ENCODE results near the gene UPF3A.
"Not testable (repeated sequence)": the region's sequence is repeated elsewhere in the genome, so short reads cannot be mapped to it uniquely, and the experiment has no call there.

UPF3A gene

DNA sequence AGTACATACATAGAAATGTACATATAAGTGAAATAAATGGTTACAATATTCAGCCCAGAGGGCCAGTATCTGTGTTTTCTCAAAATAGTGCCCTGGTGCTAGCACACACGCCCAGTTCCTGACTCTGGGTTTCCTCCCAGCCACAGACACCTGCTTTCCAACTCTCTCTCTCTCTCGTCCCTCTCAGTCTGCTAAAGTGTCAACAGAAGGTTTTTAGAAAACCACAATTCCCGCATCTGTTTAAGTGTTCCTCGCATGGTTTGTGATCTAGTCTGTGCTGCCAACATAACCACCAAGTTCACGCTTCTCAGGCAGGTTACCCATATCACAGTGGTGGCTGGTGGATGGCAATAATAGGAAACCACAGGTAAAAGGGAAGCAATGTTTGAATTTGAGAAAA lies 17.8 kb upstream of the UPF3A start:
- in situ Hi-C loops (cut with MboI; ENCODE audit: low sequenced_read_pairs) = no loop called here

DNA sequence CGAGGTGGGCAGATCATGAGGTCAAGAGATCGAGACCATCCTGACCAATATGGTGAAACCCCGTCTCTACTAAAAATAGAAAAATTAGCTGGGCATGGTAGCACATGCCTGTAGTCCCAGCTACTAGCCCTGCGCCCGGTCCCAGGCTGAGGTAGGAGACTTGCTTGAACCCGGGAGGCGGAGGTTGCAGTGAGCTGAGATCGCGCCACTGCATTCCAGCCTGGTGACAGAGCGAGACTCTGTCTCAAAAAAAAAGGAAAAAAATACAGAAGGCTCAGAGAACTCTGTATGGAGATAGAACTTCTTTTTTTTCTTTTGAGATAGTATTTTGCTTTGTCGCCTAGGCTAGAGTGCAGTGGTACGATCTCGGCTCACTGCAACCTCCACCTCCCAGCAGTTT lies 17.1 kb upstream of the UPF3A start:
- in situ Hi-C loops (cut with MboI; ENCODE audit: low sequenced_read_pairs) = not testable (repeated sequence)

DNA sequence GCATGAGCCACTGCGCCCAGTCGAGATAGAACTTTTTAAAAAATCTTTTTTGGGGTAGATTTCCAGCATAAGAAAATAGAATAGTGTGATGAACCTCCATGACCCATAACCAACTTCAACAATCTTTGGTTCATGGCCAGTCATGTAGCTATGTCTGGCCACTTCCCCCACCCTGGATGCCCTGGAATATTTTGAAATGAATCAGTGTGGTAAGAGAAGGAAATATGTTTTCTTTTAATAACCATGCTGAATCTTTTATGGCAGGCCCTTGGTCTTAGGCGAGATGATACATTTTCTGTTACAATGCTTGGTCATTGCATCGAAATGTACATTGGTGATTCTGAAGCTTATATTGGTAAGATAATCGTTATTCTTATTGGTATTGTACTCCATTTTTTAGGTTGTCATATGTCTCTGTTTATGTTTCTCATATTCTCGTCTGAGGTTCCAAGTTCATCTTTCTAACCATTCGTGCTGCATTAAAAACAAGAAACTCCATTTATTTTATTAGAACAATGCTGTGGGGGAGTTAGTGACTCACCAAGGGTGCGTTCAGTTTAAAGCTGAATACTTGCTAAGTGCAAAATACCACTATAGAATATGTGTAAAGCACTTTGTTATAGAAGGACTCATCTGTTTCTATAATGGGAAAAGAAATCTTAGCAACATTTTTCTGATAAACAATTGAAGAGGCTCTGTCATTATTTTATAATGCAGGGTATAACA lies 16.4 kb upstream of the UPF3A start:
- in situ Hi-C loops (cut with MboI; ENCODE audit: low sequenced_read_pairs) = no loop called here

DNA sequence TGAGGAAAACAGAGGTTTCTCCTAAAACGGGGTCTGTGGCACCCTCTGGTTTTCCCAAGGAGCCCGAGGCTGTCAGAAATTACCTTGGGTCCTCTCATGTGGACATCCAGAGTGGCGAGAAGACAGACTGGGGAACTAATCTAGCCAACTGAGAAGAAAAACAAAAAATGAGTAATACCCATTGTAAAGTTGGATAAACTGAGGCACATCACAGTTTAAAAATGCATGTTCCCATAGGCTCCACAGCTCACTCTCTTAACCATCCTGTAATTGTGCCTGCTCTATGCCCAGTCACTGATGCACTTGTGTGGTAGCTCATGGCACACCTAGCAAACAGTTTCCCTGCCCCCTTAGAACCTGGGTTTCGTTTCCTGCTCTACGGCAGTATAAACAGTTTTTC lies 15.2 kb upstream of the UPF3A start:
- in situ Hi-C loops (cut with MboI; ENCODE audit: low sequenced_read_pairs) = no loop called here

DNA sequence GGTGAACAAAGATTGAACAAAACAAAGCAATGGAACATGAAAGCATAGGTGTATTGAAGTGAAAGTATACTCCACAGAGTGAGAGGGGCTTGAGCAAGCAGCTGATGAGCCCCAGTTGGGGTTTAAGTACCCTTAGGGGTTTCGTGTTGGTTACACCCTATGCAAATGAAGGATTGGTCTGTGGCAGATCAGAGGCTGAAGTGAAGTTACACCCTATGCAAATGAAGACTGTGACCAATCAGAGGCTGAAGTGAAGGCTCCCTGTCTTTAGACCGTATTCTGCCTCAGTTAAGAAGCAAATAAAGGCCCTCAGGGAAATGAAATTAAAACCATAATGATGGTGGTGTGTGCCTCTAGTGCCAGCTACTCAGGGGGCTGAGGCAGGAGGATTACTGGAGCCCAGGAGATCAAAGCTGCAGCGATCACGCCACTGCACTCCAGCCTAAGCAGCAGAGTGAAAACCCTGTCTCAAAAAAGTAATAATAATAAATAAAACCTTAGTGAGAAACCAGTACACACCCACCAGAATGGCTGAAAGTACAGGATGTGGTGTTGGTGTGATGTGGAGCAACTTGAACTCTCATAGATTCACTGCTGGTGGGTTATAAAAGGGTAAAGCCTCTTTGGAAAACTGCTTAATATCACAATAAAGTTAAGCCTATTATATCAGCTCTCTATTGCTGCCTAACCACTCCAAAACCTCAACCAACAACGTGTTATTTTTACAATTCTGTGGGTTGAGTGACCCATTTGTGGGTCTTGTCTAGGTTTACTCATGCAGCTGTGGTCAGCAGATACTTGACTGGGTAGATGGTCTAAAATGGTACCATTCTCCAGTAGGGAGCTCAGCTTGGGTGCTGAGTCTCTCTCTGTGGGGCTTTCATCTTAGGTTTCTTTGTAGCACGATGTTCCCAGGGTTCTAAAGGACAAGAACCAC lies 12.8 kb upstream of the UPF3A start:
- in situ Hi-C loops (cut with MboI; ENCODE audit: low sequenced_read_pairs) = no loop called here

DNA sequence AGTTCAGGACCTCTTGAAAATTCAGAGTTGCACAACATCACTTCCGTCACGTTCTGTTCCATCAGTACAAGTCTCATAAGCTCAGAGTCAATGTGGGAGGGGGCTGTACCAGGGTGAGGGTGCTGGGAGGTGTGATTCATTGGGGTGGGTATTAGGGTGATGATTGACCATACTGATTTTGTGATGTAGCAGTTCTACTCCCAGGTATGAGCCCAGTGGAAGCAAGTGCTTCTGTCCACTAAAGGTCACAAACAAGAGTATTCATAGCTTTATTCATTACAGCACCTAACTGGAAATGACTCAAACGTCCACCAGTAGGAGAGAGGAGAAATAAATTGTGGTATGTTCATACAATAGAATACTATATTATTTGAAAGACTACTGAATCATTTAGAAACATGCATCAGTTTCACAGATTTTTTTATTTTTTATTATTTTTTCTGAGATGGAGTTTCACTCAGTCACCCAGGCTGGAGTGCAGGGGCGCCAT lies 12.1 kb upstream of the UPF3A start:
- in situ Hi-C loops (cut with MboI; ENCODE audit: low sequenced_read_pairs) = no loop called here

DNA sequence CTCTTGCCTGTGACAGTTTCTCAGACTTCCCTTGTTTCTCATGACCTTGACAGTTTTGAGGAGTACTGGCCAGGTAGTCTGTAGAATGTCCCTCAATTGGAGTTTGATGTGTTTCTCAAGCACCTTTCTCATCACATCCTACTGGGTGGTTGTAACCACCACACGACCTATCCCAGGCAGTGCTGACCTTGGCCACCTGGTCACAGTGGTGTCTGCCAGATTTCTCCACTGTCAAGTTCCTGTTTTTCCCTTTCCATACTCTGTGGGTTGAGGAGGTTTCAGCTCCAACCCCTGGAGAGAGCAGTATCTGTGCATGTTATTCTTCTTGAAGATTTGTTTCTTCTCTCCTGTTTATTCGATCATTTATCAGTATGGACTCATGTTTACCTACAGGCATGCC lies 8.4 kb upstream of the UPF3A start:
- in situ Hi-C loops (cut with MboI; ENCODE audit: low sequenced_read_pairs) = no loop called here

DNA sequence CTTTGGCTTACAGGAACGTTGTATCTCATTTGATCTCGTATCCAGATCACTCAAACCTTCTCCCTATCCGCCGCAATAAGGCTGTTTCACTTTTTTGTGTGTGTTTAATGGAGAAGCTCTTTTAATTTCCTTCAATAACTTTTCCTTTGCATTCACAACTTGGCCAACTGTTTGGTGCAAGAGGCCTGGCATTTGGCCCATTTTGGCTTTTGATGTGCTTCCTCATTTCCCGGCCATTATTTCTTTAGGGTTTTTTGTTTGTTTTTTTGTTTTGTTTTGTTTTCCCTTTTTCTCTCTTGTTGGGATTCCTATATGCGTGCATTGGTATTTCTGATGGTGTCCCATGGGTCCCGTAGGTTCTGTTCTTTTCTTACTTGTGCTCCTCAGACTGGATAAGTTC lies 6.1 kb upstream of the UPF3A start:
- in situ Hi-C loops (cut with MboI; ENCODE audit: low sequenced_read_pairs) = no loop called here

DNA sequence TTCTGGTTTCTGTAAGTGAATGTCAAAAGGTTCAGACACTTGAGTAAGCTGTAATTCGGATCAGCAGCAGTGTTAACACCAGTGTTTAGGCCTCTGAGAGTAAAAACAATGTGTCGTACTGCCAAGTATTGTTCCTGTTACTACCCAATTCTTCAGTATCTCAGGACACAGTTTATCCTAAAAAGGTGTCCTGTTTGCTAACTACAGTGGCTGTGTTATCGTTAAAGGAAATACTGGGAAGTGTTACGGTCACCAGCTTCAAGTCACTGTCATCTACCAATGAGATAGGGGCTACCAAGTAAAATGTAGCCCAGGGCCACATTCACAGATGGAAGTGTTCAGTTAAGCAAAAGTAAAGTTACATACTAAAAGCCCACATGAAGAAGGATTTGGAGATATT lies 2.3 kb upstream of the UPF3A start:
- in situ Hi-C loops (cut with MboI; ENCODE audit: low sequenced_read_pairs) = no loop called here

DNA sequence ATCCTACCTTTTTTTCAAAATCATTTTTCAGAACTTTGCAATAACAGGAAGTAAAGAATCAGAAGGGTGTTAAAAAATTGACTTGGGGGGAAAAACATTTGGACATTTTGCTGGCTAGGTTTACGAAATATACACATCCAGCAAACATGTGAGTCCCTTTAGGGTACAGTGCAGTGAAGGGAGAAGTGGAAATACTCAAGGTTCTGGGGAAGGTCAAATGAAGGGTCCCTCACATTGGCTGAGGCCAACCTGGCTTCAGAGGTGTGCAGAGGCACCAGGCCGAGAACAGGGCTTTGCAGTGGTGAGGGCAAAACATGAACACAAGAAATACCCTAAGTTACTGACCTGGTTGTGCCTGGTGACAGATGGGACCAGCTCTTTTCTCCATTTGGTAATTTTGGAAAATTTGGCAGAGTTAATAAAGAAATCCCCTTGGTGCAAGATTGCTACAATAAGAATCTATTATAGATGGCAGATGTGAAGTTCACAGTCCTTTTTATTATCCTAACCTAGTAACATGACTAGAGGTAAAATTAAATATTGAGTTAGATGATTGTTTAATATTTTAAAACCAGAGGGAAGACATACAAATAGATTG lies 1.5 kb upstream of the UPF3A start:
- in situ Hi-C loops (cut with MboI; ENCODE audit: low sequenced_read_pairs) = no loop called here

DNA sequence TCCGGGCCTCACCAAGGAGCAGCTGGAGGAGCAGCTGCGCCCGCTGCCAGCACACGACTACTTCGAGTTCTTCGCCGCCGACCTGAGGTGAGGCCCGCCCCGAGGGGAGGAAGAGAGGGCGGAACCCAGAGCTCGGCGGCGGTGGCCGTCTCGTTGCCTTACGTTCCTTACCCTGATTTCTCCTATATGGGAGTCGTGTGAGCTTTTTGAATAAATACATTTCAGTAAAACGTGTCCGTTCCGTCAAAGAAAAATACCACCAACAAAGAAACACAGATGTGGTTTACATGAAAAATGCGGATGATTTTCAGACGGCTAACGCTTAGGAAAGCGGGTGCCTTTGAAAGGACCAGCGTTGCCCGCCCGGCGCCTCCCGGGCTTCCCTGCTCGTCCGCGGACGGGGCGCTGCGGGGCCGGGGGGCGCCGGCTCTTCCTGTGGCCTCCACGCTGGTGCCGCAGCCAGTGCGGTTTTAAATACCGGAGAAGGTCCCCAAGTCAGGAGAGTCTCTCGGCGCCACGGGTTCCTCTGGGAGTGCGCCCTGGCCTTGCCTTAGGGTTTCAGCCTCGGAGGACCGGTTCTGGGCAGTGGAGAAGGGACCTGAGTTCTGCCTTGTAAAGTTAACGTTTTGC lies 755 bp downstream of the UPF3A start:
- in situ Hi-C loops (cut with MboI; ENCODE audit: low sequenced_read_pairs) = no loop called here

DNA sequence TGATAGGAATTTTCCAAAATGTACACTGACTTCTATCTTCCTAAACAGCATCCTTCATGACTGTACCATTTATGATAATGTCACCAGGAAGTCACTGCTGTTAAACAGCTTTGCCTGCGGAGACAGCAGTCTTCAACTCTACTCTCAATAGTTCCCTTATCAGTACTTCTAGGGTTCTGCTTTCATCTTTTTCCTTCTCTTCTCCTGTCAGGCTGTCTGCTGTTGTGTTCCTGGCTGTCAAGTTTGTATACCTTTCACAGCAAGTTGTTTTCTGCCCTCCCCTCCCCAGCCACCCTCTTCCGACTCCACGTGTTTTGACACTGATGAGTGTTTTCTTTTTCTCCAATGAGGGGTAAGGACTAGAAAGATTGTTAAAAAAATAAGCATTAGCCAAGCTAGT lies 2.2 kb downstream of the UPF3A start:
- in situ Hi-C loops (cut with MboI; ENCODE audit: low sequenced_read_pairs) = no loop called here

DNA sequence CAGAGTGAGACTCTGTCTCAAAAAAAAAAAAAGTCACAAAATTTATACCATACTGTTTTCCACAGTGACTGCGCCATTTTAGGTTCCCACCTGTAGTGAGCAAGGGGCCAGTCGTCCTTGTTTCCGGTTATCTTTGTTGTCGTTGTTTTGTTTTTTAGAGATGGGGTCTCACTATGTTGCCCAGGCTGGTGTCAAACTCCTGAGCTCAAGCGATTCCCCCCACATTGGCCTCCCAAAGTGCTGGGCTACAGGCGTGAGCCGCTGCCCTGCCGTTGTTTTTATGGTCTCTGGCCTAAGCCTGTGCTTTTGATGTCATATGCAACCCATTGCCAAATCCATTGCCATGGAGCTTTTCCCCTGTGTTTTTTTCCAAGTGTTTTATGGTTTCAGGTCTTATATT lies 3.3 kb downstream of the UPF3A start:
- in situ Hi-C loops (cut with MboI; ENCODE audit: low sequenced_read_pairs) = no loop called here

DNA sequence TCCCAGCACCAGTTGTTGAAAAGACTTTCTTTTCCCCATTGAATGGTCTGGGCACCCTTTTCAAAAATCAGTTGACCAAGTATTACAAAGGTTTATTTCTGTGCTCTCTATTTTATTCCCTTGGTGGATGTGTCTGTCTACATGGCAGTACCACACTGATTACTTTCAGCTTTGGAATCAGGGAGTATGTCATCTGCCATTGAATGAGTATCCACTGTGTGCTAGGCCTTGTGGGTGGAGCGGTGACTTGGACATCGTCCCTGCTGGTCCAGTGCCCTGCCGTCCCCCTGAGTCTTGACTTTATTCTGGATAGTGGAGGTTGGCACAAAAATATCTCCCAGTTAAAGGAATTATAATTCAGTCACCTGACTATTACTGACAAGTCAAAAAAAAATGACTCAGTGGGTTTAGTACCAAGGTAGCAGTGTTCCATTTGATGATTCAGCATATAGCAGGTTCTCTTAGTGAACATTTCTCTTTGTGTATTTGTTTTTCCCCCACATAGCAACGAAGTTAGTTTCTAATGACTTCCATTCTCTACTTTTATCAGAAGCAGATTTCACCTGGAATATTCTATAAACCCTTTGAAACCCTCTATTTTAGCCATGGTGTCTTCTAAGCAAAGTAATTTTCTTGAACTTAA lies 3.9 kb downstream of the UPF3A start:
- in situ Hi-C loops (cut with MboI; ENCODE audit: low sequenced_read_pairs) = no loop called here

DNA sequence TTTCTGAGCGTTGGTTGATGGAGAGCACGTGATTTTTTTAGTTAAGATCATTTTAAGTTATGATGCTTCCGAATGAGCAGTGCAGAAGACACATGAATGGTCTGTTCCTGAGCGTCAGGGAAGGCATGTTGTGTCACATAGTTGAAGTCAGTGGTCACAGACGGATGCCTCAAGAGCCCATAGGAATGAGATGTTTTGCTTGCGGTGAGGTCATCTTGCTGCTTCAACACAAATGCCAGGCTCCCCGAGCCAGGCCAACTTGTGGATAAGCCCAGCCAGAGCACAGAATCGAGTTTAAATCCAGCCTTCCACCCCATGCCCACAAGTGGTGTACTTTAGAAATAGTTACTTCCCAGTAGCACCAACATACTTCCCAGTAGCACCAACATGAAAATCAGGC lies 5.4 kb downstream of the UPF3A start:
- in situ Hi-C loops (cut with MboI; ENCODE audit: low sequenced_read_pairs) = no loop called here

DNA sequence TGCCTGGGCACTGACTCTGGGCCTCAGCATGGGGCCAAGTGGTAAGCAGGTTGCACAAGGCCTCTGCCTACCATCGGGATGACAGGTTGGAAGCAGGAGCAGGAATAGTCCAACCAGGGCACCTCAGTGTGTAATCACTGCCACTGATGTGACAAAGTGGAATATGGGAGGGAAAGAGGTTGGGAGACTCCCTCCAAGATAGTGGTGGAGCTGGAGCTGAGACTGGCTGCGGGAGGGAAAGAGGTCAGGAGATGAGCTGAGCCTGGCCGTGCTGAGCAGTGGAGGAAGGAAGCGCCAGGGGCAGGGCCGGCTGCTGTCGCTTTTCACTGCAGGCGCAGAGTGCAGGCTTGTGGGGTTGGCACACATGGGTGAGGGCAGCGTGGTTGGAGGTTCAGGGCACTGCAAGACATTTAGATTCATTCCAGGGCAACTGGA lies 6.8 kb downstream of the UPF3A start:
- in situ Hi-C loops (cut with MboI; ENCODE audit: low sequenced_read_pairs) = no loop called here

DNA sequence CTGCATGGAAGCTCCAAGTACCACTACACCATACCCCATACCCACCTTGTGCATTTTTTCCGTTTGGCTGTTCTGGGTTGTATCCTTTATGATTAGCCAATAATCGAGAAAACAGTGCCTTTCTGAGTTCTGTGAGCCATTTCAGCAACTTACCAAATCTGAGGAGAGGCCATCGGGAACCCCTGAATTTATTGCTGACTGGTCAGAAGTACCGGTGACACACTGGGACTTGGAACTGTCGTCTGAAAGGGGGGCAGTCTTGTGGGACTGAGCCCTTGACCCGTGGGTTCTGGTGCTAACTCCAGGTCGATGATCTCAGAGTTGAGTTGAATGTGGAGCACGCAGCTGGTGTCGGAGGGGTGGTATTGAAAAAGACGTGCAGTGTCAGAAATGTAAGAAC lies 15.0 kb downstream of the UPF3A start:
- in situ Hi-C loops (cut with MboI; ENCODE audit: low sequenced_read_pairs) = no loop called here

DNA sequence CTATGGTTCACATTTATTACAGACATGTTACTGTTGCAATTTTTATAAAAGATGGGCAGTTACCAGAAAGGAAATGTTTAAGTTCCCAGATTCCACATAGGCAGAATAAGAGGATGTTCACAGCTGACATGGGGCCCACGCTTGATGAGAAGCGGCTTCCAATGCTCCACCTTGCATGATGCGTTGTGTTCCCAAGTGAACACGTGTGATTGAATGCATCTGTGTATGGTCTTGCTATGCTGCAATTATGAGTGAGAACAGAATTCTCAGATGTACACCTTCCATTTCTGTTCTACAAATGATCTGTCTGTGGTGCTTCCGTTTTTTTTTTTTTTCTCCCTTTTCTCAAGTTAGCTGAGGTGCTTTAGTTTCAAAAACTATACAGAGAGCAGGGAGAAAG lies 15.5 kb downstream of the UPF3A start:
- in situ Hi-C loops (cut with MboI; ENCODE audit: low sequenced_read_pairs) = no loop called here

DNA sequence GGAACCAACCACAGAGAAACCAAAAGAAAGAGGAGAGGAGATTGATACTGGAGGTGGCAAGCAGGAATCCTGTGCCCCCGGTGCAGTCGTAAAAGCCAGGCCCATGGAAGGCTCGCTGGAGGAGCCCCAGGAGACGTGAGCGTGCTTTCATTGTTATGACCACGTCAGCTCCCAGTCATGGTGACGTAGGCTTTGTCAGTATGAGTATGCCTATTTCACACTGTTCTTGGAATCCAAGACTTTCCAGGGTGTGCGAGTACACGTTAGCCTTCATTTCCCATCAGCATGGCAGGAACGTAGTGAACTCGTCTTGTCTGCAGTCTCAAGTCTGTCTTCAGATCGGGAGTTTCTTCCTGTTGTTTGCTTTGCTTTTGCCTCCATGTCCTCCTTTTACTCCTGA lies 17.5 kb downstream of the UPF3A start:
- in situ Hi-C loops (cut with MboI; ENCODE audit: low sequenced_read_pairs) = no loop called here

DNA sequence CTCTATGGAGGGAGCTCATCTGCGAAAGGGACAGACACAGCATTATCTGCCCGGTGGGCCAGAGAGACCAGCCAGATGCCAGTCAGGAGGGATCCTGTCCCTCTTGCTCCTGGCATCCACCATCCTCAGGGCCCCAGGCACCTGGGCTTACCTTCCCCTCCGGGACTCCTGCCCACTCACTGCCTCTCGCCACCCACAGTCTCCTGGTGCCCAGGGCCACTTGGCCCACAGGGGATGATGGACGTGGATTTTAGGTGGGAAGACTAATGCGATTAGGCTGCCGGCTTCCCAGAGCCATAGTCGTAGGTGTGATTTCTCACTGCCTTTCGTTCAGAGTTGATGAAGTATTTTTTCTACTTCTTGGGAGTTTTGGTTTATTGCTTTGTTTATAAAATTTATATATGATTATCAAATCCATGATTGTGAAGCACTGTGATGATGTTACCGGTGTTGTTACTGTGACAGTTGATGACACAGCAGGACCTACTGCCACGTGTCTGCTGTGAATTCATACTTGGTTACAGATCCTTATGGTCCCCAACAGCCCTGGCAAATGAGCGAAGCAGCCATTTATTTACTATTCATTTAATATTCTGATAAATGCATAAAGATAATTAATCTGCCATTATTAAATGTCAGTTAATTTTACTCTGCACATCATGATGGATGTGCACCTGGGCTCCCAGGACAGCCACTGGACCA lies 18.4 kb downstream of the UPF3A start:
- in situ Hi-C loops (cut with MboI; ENCODE audit: low sequenced_read_pairs) = no loop called here

Measured in HL-60/S4 treated with phorbol 12-myristate 13-acetate at 8.2 ng/mL for 4 days and 3 days (cell line).